Kidney (tissue), 14 donors: ENCODE data around the gene TMCC1. TPM values are rescaled to one million over a fixed set of nuclear protein-coding genes. Genes with fewer than 3 reads are reported as not detected.

ENCODE experiments used
- DNase-seq, 5 donors: peaks; one replicate each; pipeline ENCODE4 v3.0.0-alpha.2; 2013 to 2020
- FAIRE-seq: peaks from 2 replicates; lab custom pipeline; 2012; peaks lifted over from hg19 to GRCh38; lab: Jason Lieb, UNC
- H3K27ac ChIP-seq, 2 donors: one replicate each; pipeline ENCODE4 v1.7.0; 2013; ENCODE audit warnings: low read depth in 2 of 2, low read length in 2 of 2, inconsistent platforms in 1 of 2
- H3K27me3 ChIP-seq: one replicate; pipeline ENCODE4 v1.7.1; 2013; ENCODE audit warnings: low read length, inconsistent platforms; ENCODE audit not compliant: control insufficient read depth, insufficient read depth
- H3K36me3 ChIP-seq, 3 donors: one replicate each; pipeline versions ENCODE4 v1.7.0 to v1.7.1; 2013; ENCODE audit warnings: low read length in 3 of 3, control low read depth in 1 of 3, inconsistent platforms in 1 of 3; ENCODE audit not compliant: insufficient read depth in 3 of 3, control insufficient read depth in 2 of 3
- H3K4me1 ChIP-seq, 3 donors: one replicate each; pipeline versions ENCODE4 v1.7.0 to v1.7.1; 2013; ENCODE audit warnings: low read length in 3 of 3, inconsistent platforms in 1 of 3, low read depth in 1 of 3; ENCODE audit not compliant: control insufficient read depth in 2 of 3, insufficient read depth in 2 of 3
- H3K4me3 ChIP-seq, 3 donors: one replicate each; pipeline versions ENCODE4 v1.7.0 to v1.8.1; 2013; ENCODE audit warnings: low read length in 3 of 3, control low read depth in 1 of 3, inconsistent platforms in 1 of 3
- H3K9ac ChIP-seq, 3 donors: one replicate each; pipeline versions ENCODE4 v1.7.0 to v1.7.1; 2013; ENCODE audit warnings: low read length in 3 of 3, control low read depth in 1 of 3, inconsistent platforms in 1 of 3
- H3K9me3 ChIP-seq, 3 donors: one replicate each; pipeline versions ENCODE4 v1.7.0 to v1.7.1; 2013; ENCODE audit warnings: low read length in 3 of 3, control low read depth in 1 of 3, inconsistent platforms in 1 of 3; ENCODE audit not compliant: control insufficient read depth in 2 of 3, insufficient read depth in 1 of 3
- intact Hi-C: fragments of 100-400 bp; cut with DNase I; formaldehyde crosslinking; loops from one replicate; pipeline ENCODE4 v1.11.1; 2022
- polyA plus RNA-seq: library from polyadenylated mRNA; stranded (reverse); fragments of 350-450 nt; fragmentation: Illumina TruSeq; extraction: RNeasy Lipid Tissue Mini Kit (QIAGEN cat#74804); gene quantifications from one replicate; pipeline ENCODE4 v1.2.3, GENCODE V29; 2014; ENCODE audit warnings: low read depth, low replicate concordance; ENCODE audit not compliant: insufficient read depth
- total RNA-seq: library from RNA; stranded (reverse); fragmentation: NEBNext Ultra II Directional; extraction: Animal tissue kit (Norgen Biotek cat#: 25700); gene quantifications from one replicate; pipeline ENCODE4 v1.2.1, GENCODE V29; 2021
- TF ChIP-seq, protein P1 (sequence below): IDR thresholded peaks from 3 replicates; pipeline ENCODE4 v1.5.1; 2012; ENCODE audit warnings: mild to moderate bottlenecking, moderate library complexity, borderline replicate concordance; ENCODE audit not compliant: insufficient read depth; ENCODE audit errors: extremely low read depth
- donor health status: control.
- donor health status: control.
- donor health status: control.
- donor health status: control.
- donor health status: control.
- donor health status: DM: yes; HTN: yes; CAD: no.
- donor health status: Normal renal cell carcinoma (clear cell type).

The TMCC1 gene
- total and polyA plus RNA-seq, 2 donors from 2014 or later = 8.4 to 42.4 TPM

DNA sequence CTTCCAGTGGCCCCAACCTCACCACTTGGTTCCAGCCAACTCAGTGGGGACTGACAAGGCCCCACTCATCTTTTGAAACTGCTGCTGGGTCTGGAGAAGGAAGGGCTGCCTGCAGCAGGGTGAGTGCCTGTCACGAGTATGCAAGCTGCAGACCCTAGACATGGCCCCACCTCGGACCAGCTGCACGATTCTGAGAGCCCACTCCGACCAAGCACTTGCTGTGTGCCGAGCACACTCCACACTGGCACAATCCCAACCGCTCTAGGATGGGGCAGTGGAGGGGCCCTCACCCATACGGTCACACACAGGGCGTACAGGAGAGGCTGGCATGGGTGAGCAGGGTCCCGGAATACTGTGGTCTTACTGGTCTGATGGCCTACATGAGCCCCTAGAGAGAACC, 279.1 kb downstream of the TMCC1 start:
- Histone ChIP-seq H3K27ac (peak overlapping the region; percentile 55 to 65), H3K36me3 (no peaks in the 10 kb centered on the region), H3K4me3 (no peak overlapping the region), H3K9ac (no peak overlapping the region), H3K27me3 (no peaks in the 10 kb centered on the region), H3K9me3 (no peaks in the 10 kb centered on the region), H3K4me1 (peaks cover 0 to 39% (median 0%) of the 10 kb centered on the region in 3 donors)
- FAIRE-seq (no peak), DNase-seq (peak in 1 of 5 donors; percentile 57)
- intact Hi-C loops = no loop called here
- TF ChIP-seq, protein P1, sequence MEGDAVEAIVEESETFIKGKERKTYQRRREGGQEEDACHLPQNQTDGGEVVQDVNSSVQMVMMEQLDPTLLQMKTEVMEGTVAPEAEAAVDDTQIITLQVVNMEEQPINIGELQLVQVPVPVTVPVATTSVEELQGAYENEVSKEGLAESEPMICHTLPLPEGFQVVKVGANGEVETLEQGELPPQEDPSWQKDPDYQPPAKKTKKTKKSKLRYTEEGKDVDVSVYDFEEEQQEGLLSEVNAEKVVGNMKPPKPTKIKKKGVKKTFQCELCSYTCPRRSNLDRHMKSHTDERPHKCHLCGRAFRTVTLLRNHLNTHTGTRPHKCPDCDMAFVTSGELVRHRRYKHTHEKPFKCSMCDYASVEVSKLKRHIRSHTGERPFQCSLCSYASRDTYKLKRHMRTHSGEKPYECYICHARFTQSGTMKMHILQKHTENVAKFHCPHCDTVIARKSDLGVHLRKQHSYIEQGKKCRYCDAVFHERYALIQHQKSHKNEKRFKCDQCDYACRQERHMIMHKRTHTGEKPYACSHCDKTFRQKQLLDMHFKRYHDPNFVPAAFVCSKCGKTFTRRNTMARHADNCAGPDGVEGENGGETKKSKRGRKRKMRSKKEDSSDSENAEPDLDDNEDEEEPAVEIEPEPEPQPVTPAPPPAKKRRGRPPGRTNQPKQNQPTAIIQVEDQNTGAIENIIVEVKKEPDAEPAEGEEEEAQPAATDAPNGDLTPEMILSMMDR = no peak

DNA sequence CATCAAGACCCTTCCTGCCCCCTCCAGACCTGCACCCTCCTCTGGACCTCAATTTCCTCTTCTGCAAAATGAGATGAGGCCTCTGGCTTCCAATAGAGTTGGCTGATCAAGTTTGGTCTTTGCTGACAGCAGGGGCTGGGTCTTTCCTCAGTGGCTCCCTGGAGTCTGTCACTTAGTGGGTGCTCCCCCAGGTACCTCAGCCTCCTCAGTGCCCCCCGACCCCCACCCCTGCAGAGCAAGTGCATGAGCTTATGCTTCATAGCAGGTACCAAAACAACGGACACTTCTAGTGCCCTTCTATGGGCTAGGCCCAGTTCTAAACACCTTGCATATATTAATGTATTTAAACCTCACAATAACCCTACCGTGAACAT, 280.2 kb downstream of the TMCC1 start:
- H3K36me3 ChIP-seq = no peaks in the 10 kb centered on the region
- no peak overlapping the region for H3K4me3 ChIP-seq
- no peak for FAIRE-seq
- no peaks in the 10 kb centered on the region for H3K27me3 ChIP-seq
- no peaks in the 10 kb centered on the region for H3K9me3 ChIP-seq
- peaks cover 0 to 39% (median 4%) of the 10 kb centered on the region in 3 donors for H3K4me1 ChIP-seq
- H3K9ac ChIP-seq = no peak overlapping the region
- DNase-seq = peak in 1 of 5 donors; percentile 53
- TF ChIP-seq, protein P1 = no peak
- no peak overlapping the region for H3K27ac ChIP-seq
- intact Hi-C loops = no loop called here

DNA sequence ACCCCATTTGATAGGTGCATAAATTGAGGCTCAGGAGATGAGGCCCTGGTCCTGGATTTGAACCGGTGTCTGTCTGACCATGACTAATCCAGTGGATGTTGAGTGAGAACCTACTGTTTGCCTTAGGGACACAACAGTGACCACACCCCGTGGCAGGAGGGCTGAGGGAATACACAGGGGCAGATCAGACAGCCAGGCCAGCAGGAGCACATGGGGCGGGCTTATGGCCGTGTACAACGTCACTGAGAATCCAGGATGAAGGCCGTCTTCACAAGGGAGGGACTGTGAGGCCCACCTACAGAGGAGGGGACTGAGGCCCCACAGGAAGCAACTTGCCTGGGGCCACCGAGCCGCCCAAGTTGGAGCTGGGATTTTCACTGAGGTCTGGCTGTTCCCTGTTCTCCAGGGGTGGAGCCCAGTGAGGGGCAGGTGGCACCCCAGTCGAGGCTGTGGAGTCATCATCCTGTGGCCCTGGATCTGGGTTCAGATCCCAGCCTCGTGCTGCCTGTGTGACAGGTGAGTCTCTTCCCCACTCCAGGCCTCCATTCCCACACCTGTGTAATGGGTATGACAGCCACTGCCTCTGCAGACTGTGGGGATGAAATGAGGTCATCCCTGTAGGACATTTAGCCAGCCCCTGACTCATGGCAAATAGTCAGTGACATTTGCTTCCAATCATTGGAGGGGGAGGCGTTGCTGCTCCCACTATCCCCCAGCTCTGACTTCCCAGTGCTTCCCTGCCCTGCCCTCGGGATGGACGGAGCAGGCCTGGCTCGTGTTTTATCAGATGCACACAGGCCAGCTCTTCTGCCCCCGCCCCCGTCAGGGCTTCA, 280.8 kb downstream of the TMCC1 start:
- H3K9me3 ChIP-seq = no peaks in the 10 kb centered on the region
- H3K27ac ChIP-seq = peak overlapping the region; percentile 16 to 57
- DNase-seq (peak in 1 of 5 donors; percentile 72), FAIRE-seq (no peak)
- H3K4me3 ChIP-seq = no peak overlapping the region
- intact Hi-C loops = no loop called here
- no peaks in the 10 kb centered on the region for H3K27me3 ChIP-seq
- H3K9ac ChIP-seq = no peak overlapping the region
- H3K36me3 ChIP-seq = no peaks in the 10 kb centered on the region
- TF ChIP-seq, protein P1 = no peak
- peaks cover 0 to 40% (median 4%) of the 10 kb centered on the region in 3 donors for H3K4me1 ChIP-seq
